ENCODE measurements around the gene DNAJB5. TPM values are rescaled to one million over a fixed set of nuclear protein-coding genes. Genes with fewer than 3 reads are reported as not detected.

Gene DNAJB5
- 3.1 and 4.8 TPM in 2 replicates for total RNA-seq

GRCh38 chr9:34989003-34989945 is at the start of gene DNAJB5:
Gene DNAJB5, plus strand, starts transcription at chr9:34989745. Its CDS starts 886 bp downstream, at chr9:34990631.

GRCh38 chr9:34957492-34958410 is 31.8 kb upstream of the DNAJB5 start, which contains the start of gene PHF24:
Gene PHF24, plus strand, starts transcription at chr9:34958285. Its CDS starts 13,014 bp downstream, at chr9:34971299.

Other genes with a start within 250 kb of the DNAJB5 start
- not detected in 2 replicates for gene PHF24, start 31.5 kb upstream of the DNAJB5 start, total RNA-seq
- 445 and 593 TPM in 2 replicates for gene VCP, start 82.9 kb downstream of the DNAJB5 start, total RNA-seq
- gene FANCG, start 90.2 kb downstream of the DNAJB5 start, total RNA-seq: 20.6 and 22.7 TPM in 2 replicates
- 7.6 and 12.6 TPM in 2 replicates for gene PIGO, start 106.8 kb downstream of the DNAJB5 start, total RNA-seq
- 116 and 143 TPM in 2 replicates for gene STOML2, start 113.4 kb downstream of the DNAJB5 start, total RNA-seq
- gene ATOSB, start 126.1 kb downstream of the DNAJB5 start, total RNA-seq: 13.8 and 25.2 TPM in 2 replicates
- 33.4 and 42.9 TPM in 2 replicates for gene UNC13B, start 172.3 kb downstream of the DNAJB5 start, total RNA-seq